Activated naive CD8-positive, alpha-beta T cell treated with anti-CD3 and anti-CD28 coated beads, Interleukin-2, amount 50 U/mL, for 24 hours (primary cell): ENCODE measurements around the gene SERPINA5.

ENCODE experiments used
- ATAC-seq: fragments of 150-1000 bp; cut with Tn5 transposase; one replicate; pipeline ENCODE4 v1.10.0; 2021
- DNase-seq: peaks from one replicate; pipeline ENCODE4 v3.0.0; 2021
- H3K27ac Mint-ChIP-seq: one replicate; pipeline ENCODE4 v1.8.0; 2021; ENCODE audit warnings: mild to moderate bottlenecking, mixed read lengths
- H3K27me3 Mint-ChIP-seq: one replicate; pipeline ENCODE4 v1.8.0; 2021; ENCODE audit warnings: mixed read lengths
- H3K36me3 Mint-ChIP-seq: one replicate; pipeline ENCODE4 v1.8.0; 2021; ENCODE audit warnings: low read depth, mixed read lengths
- H3K4me1 Mint-ChIP-seq: one replicate; pipeline ENCODE4 v1.8.0; 2021; ENCODE audit warnings: mixed read lengths
- H3K4me3 Mint-ChIP-seq: one replicate; pipeline ENCODE4 v1.8.0; 2021; ENCODE audit warnings: mild to moderate bottlenecking, moderate library complexity, mixed read lengths
- H3K9me3 Mint-ChIP-seq: one replicate; pipeline ENCODE4 v1.8.0; 2021; ENCODE audit warnings: mixed read lengths

The SERPINA5 gene

GRCh38 chr14:94545131-94545841 is 35.9 kb upstream of the SERPINA5 start:
- no peaks in the 10 kb centered on the region for H3K4me1 Mint-ChIP-seq
- no peaks in the 10 kb centered on the region for H3K36me3 Mint-ChIP-seq
- no peak overlapping the region for H3K4me3 Mint-ChIP-seq
- no peak overlapping the region for H3K27ac Mint-ChIP-seq
- peaks cover 20% of the 10 kb centered on the region for H3K27me3 Mint-ChIP-seq
- DNase-seq (no peak), ATAC-seq (no peak)
- no peaks in the 10 kb centered on the region for H3K9me3 Mint-ChIP-seq

- Mint-ChIP-seq H3K27me3 (peaks cover 26% of the 10 kb centered on the region), H3K4me3 (no peak overlapping the region), H3K27ac (no peak overlapping the region), H3K4me1 (no peaks in the 10 kb centered on the region), H3K9me3 (no peaks in the 10 kb centered on the region), H3K36me3 (no peaks in the 10 kb centered on the region)
- no peak for ATAC-seq
- no peak for DNase-seq
Observed at GRCh38 chr14:94547151-94547680, 34.0 kb upstream of the SERPINA5 start.

GRCh38 chr14:94547726-94548125 is 33.5 kb upstream of the SERPINA5 start:
- no peak overlapping the region for H3K27ac Mint-ChIP-seq
- DNase-seq (no peak), ATAC-seq (no peak)
- H3K9me3 Mint-ChIP-seq = no peaks in the 10 kb centered on the region
- H3K4me3 Mint-ChIP-seq = no peak overlapping the region
- H3K36me3 Mint-ChIP-seq = no peaks in the 10 kb centered on the region
- H3K4me1 Mint-ChIP-seq = no peaks in the 10 kb centered on the region
- peaks cover 26% of the 10 kb centered on the region for H3K27me3 Mint-ChIP-seq

GRCh38 chr14:94548131-94548998 is 32.9 kb upstream of the SERPINA5 start:
- no peaks in the 10 kb centered on the region for H3K4me1 Mint-ChIP-seq
- H3K27ac Mint-ChIP-seq = no peak overlapping the region
- H3K36me3 Mint-ChIP-seq = no peaks in the 10 kb centered on the region
- DNase-seq (no peak), ATAC-seq (no peak)
- H3K27me3 Mint-ChIP-seq = peaks cover 30% of the 10 kb centered on the region
- no peak overlapping the region for H3K4me3 Mint-ChIP-seq
- peaks cover 4% of the 10 kb centered on the region for H3K9me3 Mint-ChIP-seq

- peak; percentile 69 for DNase-seq
- Mint-ChIP-seq H3K27ac (no peak overlapping the region), H3K4me1 (no peaks in the 10 kb centered on the region), H3K4me3 (no peak overlapping the region), H3K9me3 (peaks cover 8% of the 10 kb centered on the region), H3K36me3 (no peaks in the 10 kb centered on the region), H3K27me3 (peaks cover 32% of the 10 kb centered on the region)
- peak; percentile 77 for ATAC-seq
Observed at GRCh38 chr14:94548999-94549985, 31.9 kb upstream of the SERPINA5 start.

GRCh38 chr14:94550041-94550440 is 31.2 kb upstream of the SERPINA5 start:
- Mint-ChIP-seq H3K9me3 (peaks cover 8% of the 10 kb centered on the region), H3K4me3 (no peak overlapping the region), H3K27ac (no peak overlapping the region), H3K27me3 (peaks cover 36% of the 10 kb centered on the region), H3K36me3 (no peaks in the 10 kb centered on the region), H3K4me1 (no peaks in the 10 kb centered on the region)
- no peak for DNase-seq
- ATAC-seq = no peak

GRCh38 chr14:94555991-94556390 is 25.2 kb upstream of the SERPINA5 start:
- Mint-ChIP-seq H3K4me1 (no peaks in the 10 kb centered on the region), H3K4me3 (no peak overlapping the region), H3K36me3 (no peaks in the 10 kb centered on the region), H3K9me3 (peaks cover 11% of the 10 kb centered on the region), H3K27ac (no peak overlapping the region), H3K27me3 (peaks cover 18% of the 10 kb centered on the region)
- ATAC-seq (no peak), DNase-seq (no peak)

GRCh38 chr14:94557327-94557726 is 23.9 kb upstream of the SERPINA5 start:
- DNase-seq = no peak
- no peak overlapping the region for H3K27ac Mint-ChIP-seq
- ATAC-seq = no peak
- no peaks in the 10 kb centered on the region for H3K4me1 Mint-ChIP-seq
- peaks cover 16% of the 10 kb centered on the region for H3K27me3 Mint-ChIP-seq
- H3K36me3 Mint-ChIP-seq = no peaks in the 10 kb centered on the region
- peaks cover 11% of the 10 kb centered on the region for H3K9me3 Mint-ChIP-seq
- no peak overlapping the region for H3K4me3 Mint-ChIP-seq

GRCh38 chr14:94558842-94559241 is 22.4 kb upstream of the SERPINA5 start:
- ATAC-seq = no peak
- H3K27me3 Mint-ChIP-seq = peaks cover 12% of the 10 kb centered on the region
- H3K9me3 Mint-ChIP-seq = peaks cover 3% of the 10 kb centered on the region
- no peaks in the 10 kb centered on the region for H3K4me1 Mint-ChIP-seq
- no peak for DNase-seq
- H3K4me3 Mint-ChIP-seq = no peak overlapping the region
- H3K27ac Mint-ChIP-seq = no peak overlapping the region
- H3K36me3 Mint-ChIP-seq = no peaks in the 10 kb centered on the region

- H3K27me3 Mint-ChIP-seq = peaks cover 6% of the 10 kb centered on the region
- no peak overlapping the region for H3K27ac Mint-ChIP-seq
Observed at GRCh38 chr14:94559638-94560290, 21.5 kb upstream of the SERPINA5 start.

GRCh38 chr14:94560291-94560665 is 20.9 kb upstream of the SERPINA5 start:
- H3K27ac Mint-ChIP-seq = no peak overlapping the region
- H3K27me3 Mint-ChIP-seq = peaks cover 2% of the 10 kb centered on the region
- DNase-seq = no peak
- H3K4me1 Mint-ChIP-seq = no peaks in the 10 kb centered on the region
- ATAC-seq = no peak
- H3K36me3 Mint-ChIP-seq = no peaks in the 10 kb centered on the region
- H3K9me3 Mint-ChIP-seq = peaks cover 3% of the 10 kb centered on the region
- H3K4me3 Mint-ChIP-seq = no peak overlapping the region

More at GRCh38 chr14:94559638-94560290, 21.5 kb upstream of the SERPINA5 start:
- DNase-seq (no peak), ATAC-seq (no peak)
- H3K4me1 Mint-ChIP-seq = no peaks in the 10 kb centered on the region
- no peaks in the 10 kb centered on the region for H3K36me3 Mint-ChIP-seq
- no peak overlapping the region for H3K4me3 Mint-ChIP-seq
- H3K9me3 Mint-ChIP-seq = peaks cover 3% of the 10 kb centered on the region

GRCh38 chr14:94560751-94561655 is 20.2 kb upstream of the SERPINA5 start, which contains the start of gene SERPINA4:
Gene SERPINA4 (plus strand): TSS chr14:94561442. CDS start chr14:94563483, 2,041 bp downstream.
- peaks cover 3% of the 10 kb centered on the region for H3K9me3 Mint-ChIP-seq
- H3K4me3 Mint-ChIP-seq = no peak within 1 kb of the TSS
- H3K36me3 Mint-ChIP-seq = no peaks in the 10 kb centered on the region
- DNase-seq (no peak), ATAC-seq (no peak)
- no peak within 1 kb of the TSS for H3K27ac Mint-ChIP-seq
- H3K27me3 Mint-ChIP-seq = peaks cover 2% of the 10 kb centered on the region
- H3K4me1 Mint-ChIP-seq = no peaks in the 10 kb centered on the region

GRCh38 chr14:94561656-94562010 is 19.6 kb upstream of the SERPINA5 start:
- H3K36me3 Mint-ChIP-seq = no peaks in the 10 kb centered on the region
- ATAC-seq (no peak), DNase-seq (no peak)
- no peak overlapping the region for H3K27ac Mint-ChIP-seq
- peaks cover 2% of the 10 kb centered on the region for H3K27me3 Mint-ChIP-seq
- no peaks in the 10 kb centered on the region for H3K4me1 Mint-ChIP-seq
- no peak overlapping the region for H3K4me3 Mint-ChIP-seq
- H3K9me3 Mint-ChIP-seq = peaks cover 3% of the 10 kb centered on the region
